EL (cell line): ENCODE data around the gene ARMH3.

Source experiments
- DNase-seq: peaks from one replicate; pipeline ENCODE4 v3.0.0-alpha.2; 2016

ARMH3 gene

GRCh38 chr10:101892782-101893391 is 163.1 kb downstream of the ARMH3 start:
- peak; percentile 31 for DNase-seq

GRCh38 chr10:101889256-101890210 is 166.4 kb downstream of the ARMH3 start:
- peak; percentile 79 for DNase-seq

- DNase-seq = no peak
These were observed 167.6 kb downstream of the ARMH3 start for GRCh38 chr10:101888251-101888949.

- DNase-seq = no peak
These were observed 168.2 kb downstream of the ARMH3 start for GRCh38 chr10:101887775-101888174.

- no peak for DNase-seq
These were observed 169.3 kb downstream of the ARMH3 start for GRCh38 chr10:101886521-101887312.

GRCh38 chr10:101881036-101881774 is 174.8 kb downstream of the ARMH3 start:
- DNase-seq = no peak

- DNase-seq = no peak
These were observed 175.8 kb downstream of the ARMH3 start for GRCh38 chr10:101880232-101880573.

GRCh38 chr10:101879456-101880231 is 176.3 kb downstream of the ARMH3 start:
- DNase-seq = peak; percentile 87

- no peak for DNase-seq
These were observed 177.1 kb downstream of the ARMH3 start for GRCh38 chr10:101878869-101879268.

GRCh38 chr10:101875068-101875688 is 180.8 kb downstream of the ARMH3 start:
- no peak for DNase-seq

- no peak for DNase-seq
These were observed 181.7 kb downstream of the ARMH3 start for GRCh38 chr10:101874252-101874651.

GRCh38 chr10:101867931-101868330 is 188.0 kb downstream of the ARMH3 start:
- no peak for DNase-seq

- no peak for DNase-seq
These were observed 196.4 kb downstream of the ARMH3 start for GRCh38 chr10:101859530-101859929.

GRCh38 chr10:101858723-101859500 is 197.1 kb downstream of the ARMH3 start:
- DNase-seq = no peak

- no peak for DNase-seq
These were observed 198.0 kb downstream of the ARMH3 start for GRCh38 chr10:101857802-101858476.

GRCh38 chr10:101856626-101857025 is 199.3 kb downstream of the ARMH3 start:
- DNase-seq = peak; percentile 38

GRCh38 chr10:101851411-101852116 is 204.4 kb downstream of the ARMH3 start:
- DNase-seq = no peak

GRCh38 chr10:101850749-101851148 is 205.2 kb downstream of the ARMH3 start:
- no peak for DNase-seq

- no peak for DNase-seq
These were observed 207.1 kb downstream of the ARMH3 start for GRCh38 chr10:101848894-101849351.
